Fibroblast of lung (primary cell): ENCODE data around the gene HAO1.

Source experiments
- EZH2 ChIP-seq: IDR thresholded peaks from 2 replicates; pipeline ENCODE4 v1.5.1; 2012; ENCODE audit warnings: low read length, control low read depth, mild to moderate bottlenecking; ENCODE audit errors: missing control alignments
- TF ChIP-seq, protein P1 (sequence below), 2 donors: IDR thresholded peaks in 1 of 2; conservative IDR thresholded peaks in 1 of 2; 1 replicate in 1 of 2; 2 replicates in 1 of 2; pipeline ENCODE4 v1.5.1; 2011 to 2012; ENCODE audit warnings: low read length in 2 of 2, control low read depth in 1 of 2, inconsistent platforms in 1 of 2, low read depth in 1 of 2, mild to moderate bottlenecking in 1 of 2

DNA sequence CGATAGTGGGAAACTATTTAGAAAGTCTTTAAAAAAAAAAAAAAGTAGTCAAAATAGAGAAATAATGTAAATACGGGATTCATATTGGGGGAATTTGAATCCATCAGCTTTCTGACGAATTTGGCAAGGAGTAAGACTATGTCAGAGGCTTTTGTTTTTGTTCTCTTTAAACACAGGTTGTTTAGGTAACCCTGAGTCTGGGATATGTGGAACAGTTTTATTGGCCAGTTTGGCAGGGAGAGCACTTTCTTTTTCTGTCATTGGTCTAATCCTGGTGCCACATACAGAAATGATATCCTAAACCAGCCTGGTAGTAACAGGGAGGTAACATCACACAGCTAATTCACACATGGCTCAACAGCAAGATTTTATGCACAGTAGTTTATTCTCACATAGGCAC lies 27.7 kb downstream of the HAO1 start:
- TF ChIP-seq, protein P1, sequence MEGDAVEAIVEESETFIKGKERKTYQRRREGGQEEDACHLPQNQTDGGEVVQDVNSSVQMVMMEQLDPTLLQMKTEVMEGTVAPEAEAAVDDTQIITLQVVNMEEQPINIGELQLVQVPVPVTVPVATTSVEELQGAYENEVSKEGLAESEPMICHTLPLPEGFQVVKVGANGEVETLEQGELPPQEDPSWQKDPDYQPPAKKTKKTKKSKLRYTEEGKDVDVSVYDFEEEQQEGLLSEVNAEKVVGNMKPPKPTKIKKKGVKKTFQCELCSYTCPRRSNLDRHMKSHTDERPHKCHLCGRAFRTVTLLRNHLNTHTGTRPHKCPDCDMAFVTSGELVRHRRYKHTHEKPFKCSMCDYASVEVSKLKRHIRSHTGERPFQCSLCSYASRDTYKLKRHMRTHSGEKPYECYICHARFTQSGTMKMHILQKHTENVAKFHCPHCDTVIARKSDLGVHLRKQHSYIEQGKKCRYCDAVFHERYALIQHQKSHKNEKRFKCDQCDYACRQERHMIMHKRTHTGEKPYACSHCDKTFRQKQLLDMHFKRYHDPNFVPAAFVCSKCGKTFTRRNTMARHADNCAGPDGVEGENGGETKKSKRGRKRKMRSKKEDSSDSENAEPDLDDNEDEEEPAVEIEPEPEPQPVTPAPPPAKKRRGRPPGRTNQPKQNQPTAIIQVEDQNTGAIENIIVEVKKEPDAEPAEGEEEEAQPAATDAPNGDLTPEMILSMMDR (conservative IDR thresholded peaks at IDR 0.05 in 1 of 2, IDR thresholded peaks at IDR 0.05 in 1 of 2; ENCODE audit: low read depth in 1 of 2, low read length in 2 of 2): no peak
- no peak for TF ChIP-seq EZH2
